Measurements from ENCODE around the gene NUP98.
A peak's percentile ranks its signal among the peaks of the same experiment; 100 is the strongest.

Gene NUP98

GRCh38 chr11:3723014-3723708, 74.2 kb downstream of the NUP98 start:
- no peak overlapping the region for H3K4me3 ChIP-seq (ENCODE audit: low read length)
- TF ChIP-seq CTCF (IDR thresholded peaks at IDR 0.05; ENCODE audit: insufficient read depth, low read depth, low read length, missing control alignments), result no peak
- DNase-seq (ENCODE audit: low read depth), result peak; percentile 91

- no peak for DNase-seq (ENCODE audit: low read depth)
- TF ChIP-seq CTCF (IDR thresholded peaks at IDR 0.05; ENCODE audit: insufficient read depth, low read depth, low read length, missing control alignments), result no peak
- no peak overlapping the region for H3K4me3 ChIP-seq (ENCODE audit: low read length)
Measured at GRCh38 chr11:3722100-3722499, 75.3 kb downstream of the NUP98 start.

GRCh38 chr11:3720997-3721396, 76.4 kb downstream of the NUP98 start:
- TF ChIP-seq CTCF (IDR thresholded peaks at IDR 0.05; ENCODE audit: insufficient read depth, low read depth, low read length, missing control alignments), result no peak
- no peak overlapping the region for H3K4me3 ChIP-seq (ENCODE audit: low read length)
- no peak for DNase-seq (ENCODE audit: low read depth)

GRCh38 chr11:3712274-3712673, 85.1 kb downstream of the NUP98 start:
- no peak overlapping the region for H3K4me3 ChIP-seq (ENCODE audit: low read length)
- DNase-seq (ENCODE audit: low read depth), result no peak
- TF ChIP-seq CTCF (IDR thresholded peaks at IDR 0.05; ENCODE audit: insufficient read depth, low read depth, low read length, missing control alignments), result no peak

GRCh38 chr11:3710485-3711259, 86.7 kb downstream of the NUP98 start:
- no peak for TF ChIP-seq CTCF (IDR thresholded peaks at IDR 0.05; ENCODE audit: insufficient read depth, low read depth, low read length, missing control alignments)

GRCh38 chr11:3709977-3710376, 87.4 kb downstream of the NUP98 start:
- H3K4me3 ChIP-seq (ENCODE audit: low read length), result no peak overlapping the region
- DNase-seq (ENCODE audit: low read depth), result no peak

More at GRCh38 chr11:3710485-3711259, 86.7 kb downstream of the NUP98 start:
- no peak overlapping the region for H3K4me3 ChIP-seq (ENCODE audit: low read length)
- no peak for DNase-seq (ENCODE audit: low read depth)

More at GRCh38 chr11:3709977-3710376, 87.4 kb downstream of the NUP98 start:
- TF ChIP-seq CTCF (IDR thresholded peaks at IDR 0.05; ENCODE audit: insufficient read depth, low read depth, low read length, missing control alignments), result no peak

Measured in epithelial cell of esophagus (primary cell).